Body of pancreas (tissue), 4 donors: Measurements from ENCODE around the gene SLC17A9. TPM values are rescaled to one million over a fixed set of nuclear protein-coding genes. Genes with fewer than 3 reads are reported as not detected.

Experiments used
- ATAC-seq: fragments of 150-250 bp; one replicate; pipeline ENCODE4 v1.9.1; 2016
- DNase-seq, 4 donors: peaks; one replicate each; pipeline ENCODE4 v3.0.0-alpha.2; 2019
- H3K27ac ChIP-seq, 4 donors: fragments of 200-600 bp; sonication (generic); 1 replicate in 3 of 4; 2 replicates in 1 of 4; pipeline versions ENCODE4 v1.5.1 to v1.6.1; 2016 to 2019; ENCODE audit warnings: mild to moderate bottlenecking in 1 of 4, mixed read lengths in 1 of 4, moderate library complexity in 1 of 4
- H3K27me3 ChIP-seq, 2 donors: fragments of 200-600 bp; sonication (generic); one replicate each; pipeline ENCODE4 v1.6.0; 2016; ENCODE audit warnings: mild to moderate bottlenecking in 1 of 2
- H3K36me3 ChIP-seq, 2 donors: fragments of 200-600 bp; sonication (generic); replicated peaks in 1 of 2; 2 replicates each; pipeline ENCODE4 v1.5.1; 2016; ENCODE audit warnings: low read depth in 2 of 2; ENCODE audit not compliant: insufficient read depth in 1 of 2
- H3K4me1 ChIP-seq: fragments of 200-600 bp; sonication (generic); one replicate; pipeline ENCODE4 v1.6.0; 2016
- H3K4me3 ChIP-seq, 2 donors: fragments of 200-600 bp; sonication (generic); 1 replicate in 1 of 2; 2 replicates in 1 of 2; pipeline ENCODE4 v1.5.1; 2016 to 2019
- H3K9me3 ChIP-seq, 3 donors: fragments of 200-600 bp; sonication (generic); 1 replicate in 2 of 3; 2 replicates in 1 of 3; pipeline ENCODE4 v1.5.1; 2016
- POLR2A ChIP-seq, 3 donors: fragments of 450-650 bp; IDR thresholded peaks; one replicate each; pipeline ENCODE4 v1.6.1; 2016; ENCODE audit warnings: antibody characterized with exemption in 3 of 3, mild to moderate bottlenecking in 2 of 3
- WGBS, 2 donors: methylation state at CpG; one replicate each; pipeline ENCODE4 v1.1.5; 2017; 5-methylcytosine and 5-hydroxymethylcytosine counted together
- intact Hi-C: fragments of 100-400 bp; cut with DNase I; formaldehyde crosslinking; loops from one replicate; pipeline ENCODE4 v1.15.1; 2023
- total RNA-seq, 2 donors: library from RNA; depleted of rRNA; stranded (reverse); fragments of >200 nt; gene quantifications; one replicate each; pipeline ENCODE4 v1.1.0, GENCODE V29; 2016
- TF ChIP-seq, protein P1 (sequence below), 7 experiments: fragments of 450-650 bp in 4 of 7; fragments of 200-600 bp in 3 of 7; sonication (generic) in 3 of 7; IDR thresholded peaks; one replicate each; pipeline ENCODE4 v1.5.1; 2016 to 2019; ENCODE audit warnings: antibody characterized with exemption in 7 of 7

SLC17A9 gene
- total RNA-seq, 2 donors from 2014 or later = 0.78 to 4.9 TPM

DNA sequence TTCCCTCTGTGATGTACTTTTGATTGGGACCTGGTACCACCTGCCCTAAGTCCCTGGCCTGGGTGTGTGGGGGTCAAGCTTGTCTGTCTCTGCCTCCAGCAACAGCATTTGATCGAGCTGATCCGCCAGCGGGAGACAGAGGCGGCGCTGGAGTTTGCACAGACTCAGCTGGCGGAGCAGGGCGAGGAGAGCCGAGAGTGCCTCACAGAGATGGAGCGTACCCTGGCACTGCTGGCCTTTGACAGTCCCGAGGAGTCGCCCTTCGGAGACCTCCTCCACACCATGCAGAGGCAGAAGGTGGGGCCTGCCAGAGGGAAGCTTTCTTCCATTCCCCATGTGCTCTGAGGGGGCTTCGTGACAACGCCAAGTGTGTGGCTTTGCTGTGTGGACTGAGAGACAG lies 9.1 kb upstream of the SLC17A9 start:
- TF ChIP-seq POLR2A (IDR thresholded peaks at IDR 0.05) = no peak
- TF ChIP-seq, protein P1, sequence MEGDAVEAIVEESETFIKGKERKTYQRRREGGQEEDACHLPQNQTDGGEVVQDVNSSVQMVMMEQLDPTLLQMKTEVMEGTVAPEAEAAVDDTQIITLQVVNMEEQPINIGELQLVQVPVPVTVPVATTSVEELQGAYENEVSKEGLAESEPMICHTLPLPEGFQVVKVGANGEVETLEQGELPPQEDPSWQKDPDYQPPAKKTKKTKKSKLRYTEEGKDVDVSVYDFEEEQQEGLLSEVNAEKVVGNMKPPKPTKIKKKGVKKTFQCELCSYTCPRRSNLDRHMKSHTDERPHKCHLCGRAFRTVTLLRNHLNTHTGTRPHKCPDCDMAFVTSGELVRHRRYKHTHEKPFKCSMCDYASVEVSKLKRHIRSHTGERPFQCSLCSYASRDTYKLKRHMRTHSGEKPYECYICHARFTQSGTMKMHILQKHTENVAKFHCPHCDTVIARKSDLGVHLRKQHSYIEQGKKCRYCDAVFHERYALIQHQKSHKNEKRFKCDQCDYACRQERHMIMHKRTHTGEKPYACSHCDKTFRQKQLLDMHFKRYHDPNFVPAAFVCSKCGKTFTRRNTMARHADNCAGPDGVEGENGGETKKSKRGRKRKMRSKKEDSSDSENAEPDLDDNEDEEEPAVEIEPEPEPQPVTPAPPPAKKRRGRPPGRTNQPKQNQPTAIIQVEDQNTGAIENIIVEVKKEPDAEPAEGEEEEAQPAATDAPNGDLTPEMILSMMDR (IDR thresholded peaks at IDR 0.05) = no peak
- no peak for DNase-seq
- Histone ChIP-seq H3K4me1 (peaks cover 19% of the 10 kb centered on the region), H3K9me3 (no peaks in the 10 kb centered on the region), H3K36me3 (peaks cover 0 to 25% of the 10 kb centered on the region in 2 donors), H3K4me3 (no peak overlapping the region), H3K27ac (no peak overlapping the region), H3K27me3 (no peaks in the 10 kb centered on the region)
- intact Hi-C loops = no loop called here
- ATAC-seq = no peak
- 87 to 99% methylated on average over 9 of the region's 14 CpGs for WGBS, 2 donors

DNA sequence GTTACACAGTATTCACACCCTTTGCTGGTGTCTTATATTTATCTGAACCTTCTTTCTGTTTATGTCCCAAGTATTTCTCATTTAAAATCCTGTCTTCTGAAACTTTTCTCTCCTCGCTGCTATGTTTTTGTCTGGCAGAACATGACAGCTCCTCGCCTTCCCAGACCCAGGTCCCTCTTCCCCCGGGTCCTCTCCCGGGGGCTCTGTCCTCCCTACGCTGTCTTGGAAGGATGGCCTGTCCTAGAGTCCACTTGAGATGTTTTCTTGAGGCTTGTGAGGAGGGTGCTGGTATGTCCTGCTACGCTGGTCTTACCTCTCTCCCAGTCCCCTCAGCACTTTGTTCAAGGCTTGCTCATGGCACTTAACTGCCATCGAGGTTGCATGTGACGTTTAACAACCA lies 8.3 kb upstream of the SLC17A9 start:
- TF ChIP-seq POLR2A (IDR thresholded peaks at IDR 0.05) = no peak
- TF ChIP-seq, protein P1 (IDR thresholded peaks at IDR 0.05) = no peak
- H3K4me3 ChIP-seq = no peak overlapping the region
- WGBS, 2 donors = 89 to 93% methylated on average over 8 of the region's 8 CpGs
- no peak overlapping the region for H3K27ac ChIP-seq
- peaks cover 17% of the 10 kb centered on the region for H3K4me1 ChIP-seq
- no peaks in the 10 kb centered on the region for H3K27me3 ChIP-seq
- DNase-seq = no peak
- peaks cover 0 to 25% of the 10 kb centered on the region in 2 donors for H3K36me3 ChIP-seq
- H3K9me3 ChIP-seq = no peaks in the 10 kb centered on the region
- intact Hi-C loops = no loop called here
- no peak for ATAC-seq

DNA sequence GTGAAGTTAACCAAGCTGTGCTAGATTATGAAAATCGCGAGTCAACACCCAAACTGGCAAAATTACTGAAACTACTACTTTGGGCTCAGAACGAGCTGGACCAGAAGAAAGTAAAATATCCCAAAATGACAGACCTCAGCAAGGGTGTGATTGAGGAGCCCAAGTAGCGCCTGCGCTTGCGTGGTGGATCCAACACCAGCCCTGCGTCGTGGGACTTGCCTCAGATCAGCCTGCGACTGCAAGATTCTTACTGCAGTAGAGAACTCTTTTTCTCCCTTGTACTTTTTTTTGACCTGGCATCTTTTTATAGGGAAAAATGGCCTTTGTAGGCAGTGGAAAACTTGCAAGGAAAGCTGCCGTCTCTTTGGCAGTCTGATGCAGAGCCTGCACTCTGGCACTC lies 7.8 kb upstream of the SLC17A9 start:
- intact Hi-C loops = no loop called here
- Histone ChIP-seq H3K4me3 (no peak overlapping the region), H3K27ac (no peak overlapping the region), H3K4me1 (peaks cover 11% of the 10 kb centered on the region), H3K27me3 (no peaks in the 10 kb centered on the region), H3K9me3 (no peaks in the 10 kb centered on the region), H3K36me3 (peaks cover 0 to 25% of the 10 kb centered on the region in 2 donors)
- 89 to 95% methylated on average over 10 of the region's 10 CpGs for WGBS, 2 donors
- no peak for TF ChIP-seq POLR2A (IDR thresholded peaks at IDR 0.05)
- TF ChIP-seq, protein P1 (IDR thresholded peaks at IDR 0.05) = no peak
- DNase-seq = no peak
- ATAC-seq = no peak

DNA sequence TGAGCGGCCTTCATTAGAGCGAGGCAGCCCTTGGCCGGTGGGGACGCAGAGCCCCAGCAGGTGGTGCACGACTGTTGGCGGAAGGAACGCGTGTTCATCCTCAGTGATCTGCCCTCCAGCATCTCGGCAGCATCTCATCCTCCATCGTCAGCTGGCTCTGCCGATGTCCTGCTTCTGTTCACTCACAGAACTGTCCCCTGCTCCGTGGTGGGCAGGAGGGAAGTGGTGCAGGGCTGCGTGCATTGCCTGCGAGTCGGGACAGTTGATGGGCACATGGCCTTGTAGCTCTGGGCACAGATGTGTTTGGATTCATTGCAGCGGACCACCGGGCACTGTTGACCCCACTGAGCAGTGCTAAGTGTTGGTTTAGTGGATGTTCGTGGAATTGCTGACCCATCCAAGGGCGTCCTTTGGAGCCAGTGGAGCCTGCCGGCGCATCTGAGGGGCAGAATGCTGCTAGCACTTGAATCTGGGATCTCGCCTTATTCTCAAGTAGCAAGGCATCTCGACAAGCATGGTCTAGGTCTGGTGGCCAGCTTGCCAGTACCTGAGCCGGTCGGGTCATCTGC lies 6.7 kb upstream of the SLC17A9 start:
- Histone ChIP-seq H3K4me3 (no peak overlapping the region), H3K9me3 (no peaks in the 10 kb centered on the region), H3K27me3 (no peaks in the 10 kb centered on the region), H3K4me1 (peaks cover 9% of the 10 kb centered on the region), H3K27ac (no peak overlapping the region), H3K36me3 (peaks cover 0 to 25% of the 10 kb centered on the region in 2 donors)
- 93 to 94% methylated on average over 16 to 25 of the region's 25 CpGs for WGBS, 2 donors
- intact Hi-C loops = no loop called here
- TF ChIP-seq, protein P1 (IDR thresholded peaks at IDR 0.05) = no peak
- no peak for TF ChIP-seq POLR2A (IDR thresholded peaks at IDR 0.05)
- no peak for ATAC-seq
- no peak for DNase-seq

DNA sequence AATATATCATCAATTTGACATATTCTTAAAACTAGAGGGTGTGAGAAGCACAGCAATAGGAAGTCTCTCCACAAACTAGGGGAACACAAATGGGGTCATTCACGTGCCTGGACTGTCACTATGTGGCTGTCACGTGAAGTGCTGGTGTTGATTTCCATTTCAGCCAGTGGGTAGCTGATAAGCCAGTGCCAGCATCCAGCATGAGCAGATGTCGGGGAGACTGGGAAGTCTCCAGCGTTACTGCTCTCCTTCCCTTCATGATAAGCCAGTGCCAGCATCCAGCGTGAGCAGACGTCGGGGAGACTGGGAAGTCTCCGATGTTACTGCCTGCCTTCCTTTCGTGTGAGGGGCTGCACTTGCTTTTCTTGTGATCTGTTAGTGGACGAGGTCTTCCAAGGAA lies 5.6 kb upstream of the SLC17A9 start:
- intact Hi-C loops = no loop called here
- TF ChIP-seq, protein P1 (IDR thresholded peaks at IDR 0.05) = peak in 1 of 7 experiments; percentile 9
- TF ChIP-seq POLR2A (IDR thresholded peaks at IDR 0.05) = no peak
- 32 to 35% methylated on average over 9 to 10 of the region's 10 CpGs for WGBS, 2 donors
- ATAC-seq (peak; percentile 40), DNase-seq (peak in 2 of 4 donors; percentile 53 to 61)
- H3K27me3 ChIP-seq = no peaks in the 10 kb centered on the region
- H3K4me1 ChIP-seq = peaks cover 9% of the 10 kb centered on the region
- H3K27ac ChIP-seq = no peak overlapping the region
- H3K4me3 ChIP-seq = no peak overlapping the region
- no peaks in the 10 kb centered on the region for H3K9me3 ChIP-seq
- H3K36me3 ChIP-seq = peaks cover 0 to 25% of the 10 kb centered on the region in 2 donors
